SKM-1 (cell line): ENCODE results near the gene JCAD.

Source experiments
- DNase-seq: peaks from one replicate; lab custom pipeline; 2025; ENCODE audit not compliant: unreplicated experiment; lab: John Stamatoyannopoulos, UW

Gene JCAD

DNA sequence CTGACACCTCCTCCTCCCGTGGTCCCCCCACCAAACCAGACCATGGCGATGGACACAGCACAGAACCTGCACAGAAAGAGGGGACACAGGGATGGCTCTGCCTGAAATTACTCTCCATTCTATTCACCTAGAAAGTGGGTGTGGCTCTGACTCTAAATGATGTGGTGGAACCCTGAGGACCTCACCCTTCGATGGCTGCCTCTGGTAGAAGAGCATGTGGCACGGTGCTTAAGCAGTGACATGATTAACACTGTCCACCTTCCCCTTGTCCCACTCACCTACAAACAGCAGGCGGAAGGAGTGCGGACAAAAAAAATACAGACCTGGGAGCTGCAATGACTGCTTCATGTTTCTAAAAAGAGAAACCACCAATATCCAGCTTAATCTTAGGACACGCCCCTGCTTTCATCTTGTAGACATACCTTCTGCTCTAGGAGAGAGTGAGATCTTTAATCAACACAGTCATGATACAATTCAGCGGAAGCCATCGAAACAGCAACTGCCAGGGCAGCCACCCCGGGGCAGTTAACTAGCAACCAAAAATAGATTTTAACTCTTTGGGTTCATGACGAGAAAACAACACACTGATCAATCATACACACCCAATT, 11.4 kb downstream of the JCAD start:
- DNase-seq, result no peak

DNA sequence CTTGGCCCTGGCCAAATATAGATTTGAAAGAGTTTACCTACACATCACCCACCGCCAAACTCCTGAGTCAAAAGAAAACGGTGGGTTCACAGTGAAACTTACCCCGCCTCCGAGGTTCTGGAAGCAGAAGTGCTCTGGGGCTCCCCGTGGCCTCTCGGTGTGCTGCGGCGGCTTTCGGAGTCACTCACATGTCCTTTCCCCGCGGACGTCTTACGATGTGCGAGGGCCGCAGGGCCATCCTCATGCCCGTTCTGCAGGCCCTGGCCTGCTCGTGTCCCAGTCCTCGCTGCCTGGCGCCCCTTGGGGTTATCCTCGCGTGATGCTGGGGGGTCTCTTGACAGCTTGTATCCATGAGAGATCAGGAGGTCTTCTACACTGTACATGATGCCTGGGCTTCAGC, 12.0 kb downstream of the JCAD start:
- no peak for DNase-seq

DNA sequence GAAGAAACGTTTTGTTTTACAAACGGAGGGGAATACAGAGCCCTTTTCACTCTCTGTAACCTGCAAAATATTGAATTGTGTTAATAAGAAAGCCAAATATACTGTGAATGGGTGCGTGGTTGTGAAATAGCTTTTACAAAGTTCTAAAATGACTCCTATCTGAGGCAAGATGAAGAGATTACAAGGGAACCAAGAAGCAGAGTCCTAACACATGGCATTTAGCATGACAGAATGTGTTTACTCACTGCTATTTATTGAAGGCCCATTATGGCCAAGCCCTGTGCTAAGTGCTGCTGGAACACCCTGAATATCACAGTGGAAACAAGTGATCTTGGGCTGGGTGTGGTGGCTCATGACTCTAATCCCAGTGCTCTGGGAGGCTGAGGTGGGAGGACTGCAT, 12.9 kb downstream of the JCAD start:
- no peak for DNase-seq

- DNase-seq, result no peak
Observed at GRCh38 chr10:30045961-30046360, 13.4 kb downstream of the JCAD start.

- no peak for DNase-seq
Observed at GRCh38 chr10:30043476-30044270, 15.7 kb downstream of the JCAD start.

GRCh38 chr10:30042820-30043219, 16.6 kb downstream of the JCAD start:
- no peak for DNase-seq

DNA sequence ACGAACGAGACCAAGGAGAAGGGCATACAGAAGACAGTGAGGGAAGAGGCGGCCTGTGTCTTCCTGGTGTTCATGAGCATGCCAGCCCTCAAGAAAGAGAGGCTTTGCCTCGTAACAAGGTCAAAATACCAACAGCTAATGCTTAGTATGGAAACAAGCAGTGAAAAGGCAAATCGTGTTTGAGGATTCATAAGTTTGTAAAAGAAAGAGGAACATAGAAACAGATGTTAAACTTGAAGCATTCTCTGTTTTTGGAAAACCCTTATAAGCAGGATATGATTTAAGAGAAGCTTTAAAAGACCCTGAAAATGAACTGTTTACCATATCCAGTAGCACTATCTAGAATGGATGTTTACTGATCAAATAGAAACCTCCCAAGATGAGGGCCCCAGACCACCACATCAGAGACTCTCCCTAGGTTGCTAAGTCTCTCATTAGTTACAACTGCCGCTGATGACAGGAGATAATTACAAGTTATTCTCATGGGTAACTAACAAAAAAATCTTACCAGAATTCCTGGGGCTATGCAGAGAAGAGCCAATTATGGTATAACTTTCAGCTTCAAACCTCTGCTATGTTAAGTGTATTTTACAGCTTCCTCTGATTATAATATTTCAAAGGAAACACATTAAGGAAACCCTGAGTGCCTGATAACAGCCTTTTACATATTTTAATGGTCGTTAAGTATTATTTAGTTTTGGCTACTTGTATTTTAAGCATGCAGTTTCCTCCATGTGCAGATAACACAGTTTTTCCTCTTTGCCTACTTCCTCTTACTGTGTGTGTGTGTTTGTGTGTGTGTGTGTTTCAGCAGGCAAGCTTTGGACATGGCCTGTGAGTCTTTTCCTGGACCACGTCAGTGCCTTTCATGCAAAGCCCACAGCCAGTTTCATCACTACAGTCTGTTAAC, 17.9 kb downstream of the JCAD start:
- DNase-seq, result no peak

DNA sequence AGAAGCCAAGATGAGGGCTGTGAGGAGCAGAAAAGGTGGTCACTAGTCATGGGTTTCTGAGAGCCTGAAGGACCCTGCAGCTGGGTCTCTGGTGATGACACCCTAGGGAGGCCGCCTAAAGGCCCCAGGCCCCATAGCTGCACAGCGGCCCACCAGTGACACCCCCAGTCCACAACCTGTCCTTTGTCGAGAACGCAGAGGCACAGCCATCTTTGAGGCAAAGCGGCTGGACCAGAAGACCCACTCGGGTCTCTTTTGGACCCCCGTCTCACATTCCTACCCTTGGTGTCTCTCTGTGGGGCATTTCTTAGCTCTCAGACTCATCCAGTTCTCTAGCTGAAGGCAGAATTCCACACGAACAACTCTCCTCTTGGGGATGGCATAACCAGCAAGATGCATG, 18.8 kb downstream of the JCAD start:
- DNase-seq, result no peak

GRCh38 chr10:30039988-30040387, 19.4 kb downstream of the JCAD start:
- DNase-seq, result no peak

GRCh38 chr10:30039567-30039966, 19.8 kb downstream of the JCAD start:
- no peak for DNase-seq

GRCh38 chr10:30038781-30039536, 20.4 kb downstream of the JCAD start:
- no peak for DNase-seq

DNA sequence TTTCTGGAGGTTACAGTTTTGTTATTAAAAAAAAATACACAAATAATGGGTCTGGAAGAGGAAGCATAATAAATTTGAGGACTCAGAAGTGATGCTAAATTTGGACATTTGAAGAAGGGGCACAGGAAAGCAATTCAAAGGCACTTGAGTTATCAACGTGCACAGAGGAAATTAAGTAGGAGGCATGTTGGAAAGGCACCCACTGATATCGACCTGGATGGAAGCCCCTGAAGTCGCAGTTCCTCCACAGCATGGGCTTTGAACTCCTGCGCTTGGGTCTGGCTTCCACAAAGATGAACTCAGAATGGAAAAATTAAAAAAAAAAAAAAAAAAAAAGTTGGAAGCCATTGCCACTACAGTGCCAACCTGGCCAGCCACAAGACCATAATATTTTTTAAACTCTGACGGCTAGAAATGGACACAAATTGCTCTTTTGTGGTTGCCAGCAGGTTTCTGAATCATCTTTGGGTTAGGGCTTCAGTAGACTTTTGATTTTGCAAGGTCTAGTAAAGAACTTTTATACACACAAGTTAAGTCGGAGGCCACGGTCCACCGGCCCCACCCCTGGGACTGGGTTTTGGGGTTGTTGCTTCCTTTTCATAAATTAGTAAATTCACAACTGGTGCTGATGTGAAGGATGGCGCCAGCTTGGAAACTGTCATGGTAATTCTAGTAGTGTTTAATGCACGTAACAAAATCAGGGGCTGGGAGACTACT, 21.6 kb downstream of the JCAD start:
- DNase-seq, result no peak

DNA sequence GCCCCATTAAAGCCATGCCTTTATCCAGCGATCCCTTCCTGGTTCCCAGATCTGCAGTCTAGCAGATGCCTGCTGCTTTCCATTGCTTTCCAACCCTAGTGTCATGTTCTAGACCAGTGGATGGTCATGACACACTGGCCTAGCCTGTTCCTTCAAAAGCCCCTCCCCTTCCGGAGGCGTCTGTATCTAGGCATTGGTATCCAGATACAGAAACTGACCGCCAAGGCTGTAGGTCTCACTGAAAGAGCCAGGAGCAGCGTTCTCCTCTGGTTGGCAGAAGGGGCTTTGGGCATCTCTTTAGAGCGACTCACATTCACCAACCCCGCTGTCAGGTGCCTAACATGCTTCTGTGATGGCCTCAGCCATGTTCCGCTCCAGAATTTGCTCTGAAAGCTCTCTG, 22.6 kb downstream of the JCAD start:
- no peak for DNase-seq

DNA sequence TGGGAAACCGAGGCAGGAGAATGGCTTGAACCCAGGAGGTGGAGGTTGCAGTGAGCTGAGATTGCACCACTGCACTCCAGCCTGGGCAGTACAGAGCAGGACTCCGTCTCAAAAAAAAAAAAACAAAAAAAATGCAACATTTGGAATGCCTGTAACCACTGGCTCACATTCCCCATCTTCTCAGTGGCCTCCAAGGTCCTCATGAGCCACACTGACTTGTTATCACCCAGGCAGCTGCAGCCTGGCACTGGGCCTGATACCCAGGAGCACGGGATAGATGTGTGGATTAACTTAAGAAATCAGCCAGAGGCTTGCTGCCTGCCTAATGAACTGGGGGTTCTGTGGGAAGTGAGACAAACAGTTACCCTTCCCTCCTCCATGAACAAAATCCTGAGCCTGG, 23.0 kb downstream of the JCAD start:
- no peak for DNase-seq

GRCh38 chr10:30034433-30035137, 24.8 kb downstream of the JCAD start:
- DNase-seq, result no peak

DNA sequence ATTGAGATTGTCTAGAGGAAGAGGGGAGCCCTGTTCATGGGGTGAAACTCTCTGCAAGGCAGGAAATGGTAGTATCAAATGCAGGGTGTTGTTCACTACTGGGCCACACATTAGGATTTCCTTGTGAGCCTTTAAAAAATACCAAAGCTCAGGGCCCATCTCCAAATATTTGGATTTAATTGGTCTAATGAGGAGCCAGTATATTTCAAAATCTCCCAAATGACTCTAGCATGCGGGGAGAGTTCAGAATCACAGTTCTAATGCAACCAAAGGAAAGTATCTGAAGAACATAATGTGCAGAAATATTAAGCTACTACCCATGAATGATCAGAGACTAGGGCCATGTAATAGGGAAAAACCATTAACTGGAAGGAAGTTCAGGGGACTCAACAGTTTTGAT, 27.3 kb downstream of the JCAD start:
- DNase-seq, result no peak

- no peak for DNase-seq
Observed at GRCh38 chr10:30029872-30030256, 29.5 kb downstream of the JCAD start.

DNA sequence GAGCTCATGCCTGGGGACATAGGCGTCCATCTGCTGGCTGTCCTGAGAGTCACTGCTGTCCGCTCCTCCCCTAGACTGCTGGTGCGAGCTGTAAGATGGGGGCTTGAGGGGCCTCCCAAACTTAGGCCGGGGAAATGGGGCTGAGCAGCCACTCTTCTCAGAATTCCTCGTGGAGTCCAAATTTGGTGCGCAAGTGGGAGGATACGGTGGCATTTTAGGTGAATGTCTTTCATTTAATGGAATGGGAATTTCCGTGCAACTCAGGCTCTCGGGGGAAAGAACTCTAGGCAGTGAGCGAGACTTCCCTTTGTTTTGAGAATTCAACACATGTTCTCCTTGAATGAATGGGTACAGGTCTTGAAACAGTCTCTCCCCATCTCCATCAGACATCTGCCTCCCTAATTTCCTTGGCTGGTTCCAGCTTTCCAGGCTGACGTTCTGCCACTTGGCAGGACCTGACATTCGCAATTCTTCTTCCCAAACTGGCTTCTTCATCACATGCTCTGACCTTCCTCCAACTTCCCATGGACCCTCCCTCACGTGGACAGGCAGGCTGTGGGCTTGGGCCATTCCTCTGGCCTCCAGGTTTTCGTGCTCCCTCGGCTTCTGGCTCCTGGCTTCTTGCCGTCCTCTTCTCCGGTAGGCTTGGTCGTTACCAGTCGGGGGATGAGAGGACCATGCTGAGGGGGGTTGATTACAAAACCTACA, 30.1 kb downstream of the JCAD start:
- DNase-seq, result no peak

- DNase-seq, result no peak
Observed at GRCh38 chr10:30028738-30029030, 30.7 kb downstream of the JCAD start.
